Stimulated activated CD4-positive, alpha-beta T cell treated with anti-CD3 and anti-CD28 coated beads, TNF-alpha, amount 100 ng/mL, for 4 hours (primary cell): Measurements from ENCODE around the gene IL22RA1.

Experiments used
- DNase-seq, 3 experiments: peaks; one replicate each; pipeline ENCODE4 v3.0.0-alpha.2; 2020; ENCODE audit warnings: low read depth in 3 of 3

The IL22RA1 gene

GRCh38 chr1:24075590-24075854 lies 67.4 kb downstream of the IL22RA1 start:
- DNase-seq: no peak

- DNase-seq: no peak
These were observed 67.9 kb downstream of the IL22RA1 start for GRCh38 chr1:24074817-24075589.

- no peak for DNase-seq
These were observed 68.7 kb downstream of the IL22RA1 start for GRCh38 chr1:24074196-24074595.

- DNase-seq: no peak
These were observed 71.0 kb downstream of the IL22RA1 start for GRCh38 chr1:24071941-24072340.

- peak; percentile 45 to 56 (median 54) for DNase-seq
These were observed 72.0 kb downstream of the IL22RA1 start for GRCh38 chr1:24070821-24071393.

GRCh38 chr1:24069817-24070216 lies 73.1 kb downstream of the IL22RA1 start:
- DNase-seq: no peak
